HK-2 (cell line): ENCODE results near the gene IKZF3.

Experiments
- DNase-seq: peaks from one replicate; pipeline ENCODE4 v3.0.0-alpha.2; 2018; ENCODE audit not compliant: unreplicated experiment

IKZF3 gene

GRCh38 chr17:39816272-39816671 lies 47.8 kb downstream of the IKZF3 start:
- DNase-seq = no peak

DNA sequence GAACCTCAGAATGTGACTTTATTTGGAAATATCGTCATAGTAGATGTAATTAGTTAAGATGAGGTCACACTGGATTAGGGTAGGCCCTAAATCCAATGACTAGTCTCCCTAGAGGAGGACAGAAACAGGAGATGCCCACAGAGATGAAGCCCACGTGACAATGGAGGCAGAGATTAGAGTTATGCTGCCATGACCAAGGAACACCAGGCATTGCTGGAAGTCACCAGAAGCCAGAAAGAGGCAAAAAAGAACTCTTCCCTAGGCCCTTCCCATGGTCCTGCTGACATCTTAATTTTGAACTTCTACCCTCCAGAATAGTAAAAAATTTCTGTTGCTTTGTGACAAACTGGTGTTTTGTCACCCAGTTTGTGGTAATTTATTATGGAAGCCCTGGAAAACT lies 49.6 kb downstream of the IKZF3 start:
- DNase-seq = no peak

GRCh38 chr17:39813631-39814030 lies 50.5 kb downstream of the IKZF3 start:
- no peak for DNase-seq

GRCh38 chr17:39812466-39812865 lies 51.6 kb downstream of the IKZF3 start:
- DNase-seq = no peak

DNA sequence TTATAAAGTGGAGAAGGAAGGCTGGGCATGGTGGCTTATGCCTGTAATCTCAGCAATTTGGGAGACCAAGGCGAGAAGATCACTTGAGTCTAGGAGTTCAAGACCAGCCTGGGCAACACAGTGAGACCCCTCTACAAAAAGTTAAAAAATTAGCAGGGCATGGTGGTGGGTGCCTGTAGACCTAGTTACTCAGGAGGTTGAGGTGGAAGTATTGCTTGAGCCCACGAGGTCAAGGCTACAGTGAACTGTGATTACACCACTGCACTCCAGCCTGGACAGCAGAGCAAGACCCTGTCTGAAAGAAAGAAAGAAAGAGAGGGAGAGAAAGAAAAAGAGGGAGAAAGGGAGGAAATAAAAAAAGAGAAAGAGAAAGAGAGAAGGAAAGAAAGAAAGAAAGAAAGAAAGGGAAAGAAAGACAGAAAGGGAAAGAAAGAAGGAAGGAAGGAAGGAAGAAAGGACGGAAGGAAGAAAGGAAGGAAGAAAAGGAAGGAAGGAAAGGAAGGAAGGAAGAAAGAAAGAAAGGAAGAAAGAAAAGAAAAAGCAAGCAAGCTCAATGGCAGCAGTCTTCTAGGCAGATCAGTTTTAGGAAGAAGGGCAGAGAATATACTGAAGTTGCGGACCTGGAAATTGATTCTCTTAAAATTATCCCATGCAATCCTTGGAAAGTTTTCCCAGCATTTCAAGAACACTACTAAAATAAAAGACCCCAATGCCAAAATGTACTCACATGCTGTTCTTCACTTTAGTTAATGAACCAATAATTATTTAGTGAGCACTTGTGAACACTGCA lies 53.0 kb downstream of the IKZF3 start:
- no peak for DNase-seq

DNA sequence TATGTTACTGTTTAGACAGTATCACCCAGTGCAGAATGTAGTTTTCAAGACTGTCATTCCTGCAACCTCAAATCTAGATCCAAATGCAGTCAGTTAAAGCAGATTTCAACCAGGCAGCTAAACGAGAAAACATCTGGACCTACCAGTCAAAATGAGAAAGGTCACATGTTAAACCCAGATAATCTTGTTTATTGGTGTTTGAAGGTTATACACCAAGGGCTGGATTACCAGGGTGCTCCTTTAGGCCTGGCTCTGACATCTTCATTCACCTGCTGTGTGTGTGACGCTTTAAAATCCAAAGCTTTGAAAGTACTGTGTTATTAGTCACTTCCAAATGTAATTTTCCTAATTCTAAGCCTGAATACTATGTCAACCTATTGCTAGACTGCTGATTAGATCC lies 54.9 kb downstream of the IKZF3 start:
- DNase-seq = no peak

DNA sequence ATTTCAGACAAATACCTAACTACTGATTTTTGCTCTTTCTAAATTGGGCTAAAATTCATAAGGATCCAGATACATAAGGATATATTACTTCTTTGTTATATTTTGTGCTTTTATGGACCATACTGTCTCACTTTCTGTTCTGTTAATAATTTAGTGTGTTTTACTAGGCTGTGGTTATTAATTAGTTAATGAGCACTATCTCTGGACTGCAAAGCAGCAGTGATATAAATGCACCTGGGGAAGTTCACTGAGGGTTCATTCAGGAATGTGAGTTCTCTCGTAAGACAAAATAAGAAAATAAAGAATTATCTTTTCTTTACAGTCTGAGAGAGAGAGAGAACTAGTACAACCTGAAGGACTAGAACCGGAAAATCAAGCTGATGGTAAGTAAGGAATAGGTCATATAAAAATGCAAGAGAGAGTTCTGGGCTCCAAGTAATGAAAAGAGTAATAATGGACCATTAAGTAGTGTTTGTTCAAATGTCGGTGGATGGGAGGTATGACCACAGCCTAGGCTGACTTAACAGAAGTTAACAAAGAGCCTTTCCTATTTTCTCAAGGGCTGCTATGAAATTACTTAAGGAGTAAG lies 55.6 kb downstream of the IKZF3 start:
- no peak for DNase-seq

GRCh38 chr17:39804839-39805238 lies 59.3 kb downstream of the IKZF3 start:
- DNase-seq = no peak

- DNase-seq = no peak
Measured at GRCh38 chr17:39801055-39801454, 63.1 kb downstream of the IKZF3 start.

DNA sequence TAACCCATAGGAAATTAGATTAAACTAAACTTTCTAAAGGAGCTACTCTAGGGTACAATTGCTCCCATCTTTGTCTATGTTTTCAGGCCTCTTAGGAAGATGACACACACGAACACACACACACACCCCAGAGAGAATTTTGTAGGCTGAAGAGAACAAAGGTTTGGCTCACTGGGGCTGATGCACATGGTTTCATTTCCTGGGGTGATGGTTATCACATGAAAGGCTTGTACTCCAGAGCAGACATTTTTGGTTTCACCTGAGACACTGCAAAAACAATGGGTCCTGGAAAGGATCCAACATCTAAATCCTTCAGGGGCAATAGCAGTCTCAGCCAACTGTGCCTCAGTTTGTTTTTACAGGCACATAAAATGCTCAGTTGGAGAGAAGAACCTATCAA lies 63.6 kb downstream of the IKZF3 start:
- no peak for DNase-seq

- no peak for DNase-seq
Measured at GRCh38 chr17:39799395-39799794, 64.7 kb downstream of the IKZF3 start.

GRCh38 chr17:39794249-39794970 lies 69.7 kb downstream of the IKZF3 start:
- DNase-seq = no peak

DNA sequence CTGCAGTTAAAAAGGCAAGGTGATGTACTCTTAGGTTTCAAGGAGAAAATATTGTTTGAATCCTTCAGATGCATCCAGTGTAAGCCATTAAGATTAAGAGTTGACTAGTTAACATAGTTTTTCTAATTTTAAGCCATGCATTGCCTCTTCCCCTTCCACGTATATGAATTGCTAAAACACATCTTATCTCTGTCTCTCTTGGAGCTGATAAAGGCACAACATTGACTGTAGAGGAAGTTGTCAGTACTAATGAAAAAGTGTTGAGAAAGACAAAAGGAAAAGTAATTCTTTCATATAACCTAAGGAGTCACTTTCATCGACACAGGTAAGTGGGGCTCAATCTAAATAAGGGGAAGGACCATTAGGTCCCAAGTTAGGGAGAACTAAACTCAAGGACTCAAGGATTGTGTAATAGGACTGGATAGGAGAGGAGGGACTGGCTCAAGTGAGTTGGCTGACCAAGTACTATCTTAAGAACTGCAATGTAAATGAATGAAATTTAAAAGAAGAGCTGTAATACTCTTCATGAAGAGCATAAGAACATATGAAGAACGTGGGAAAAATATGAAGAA lies 70.7 kb downstream of the IKZF3 start:
- no peak for DNase-seq

DNA sequence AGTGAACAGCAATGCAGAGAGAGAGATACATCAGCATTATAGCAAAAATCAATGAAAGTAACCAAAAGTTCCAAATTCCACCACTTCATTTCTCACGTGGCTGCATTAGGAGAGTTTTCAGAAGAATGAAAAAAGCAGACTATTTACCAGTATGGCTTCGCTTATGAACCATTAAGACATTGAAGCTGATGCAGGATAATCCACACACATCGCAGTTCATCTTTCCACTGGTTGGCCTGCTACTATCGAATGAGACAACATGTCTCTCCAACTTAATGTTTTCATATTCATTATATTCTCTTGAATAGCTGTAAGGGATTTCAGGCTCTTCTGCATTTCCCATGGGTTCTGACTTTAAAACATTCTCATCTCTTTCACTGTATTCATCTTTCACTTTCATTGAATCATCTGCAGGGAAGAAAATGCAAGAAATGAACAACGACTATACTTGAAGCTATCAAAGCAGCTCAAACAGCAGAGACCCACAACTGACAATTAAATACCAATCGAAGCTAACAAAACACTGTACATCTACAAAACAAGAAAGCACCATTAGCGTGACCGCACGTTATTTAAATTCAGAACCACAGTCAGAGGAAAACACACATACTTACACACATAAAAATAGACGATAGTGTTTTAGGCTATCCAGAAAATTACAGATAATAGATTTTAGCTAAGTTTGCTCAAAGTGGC lies 71.4 kb downstream of the IKZF3 start:
- DNase-seq = no peak

GRCh38 chr17:39791111-39791992 lies 72.8 kb downstream of the IKZF3 start:
- no peak for DNase-seq

GRCh38 chr17:39787743-39788484 lies 76.2 kb downstream of the IKZF3 start:
- DNase-seq = no peak

DNA sequence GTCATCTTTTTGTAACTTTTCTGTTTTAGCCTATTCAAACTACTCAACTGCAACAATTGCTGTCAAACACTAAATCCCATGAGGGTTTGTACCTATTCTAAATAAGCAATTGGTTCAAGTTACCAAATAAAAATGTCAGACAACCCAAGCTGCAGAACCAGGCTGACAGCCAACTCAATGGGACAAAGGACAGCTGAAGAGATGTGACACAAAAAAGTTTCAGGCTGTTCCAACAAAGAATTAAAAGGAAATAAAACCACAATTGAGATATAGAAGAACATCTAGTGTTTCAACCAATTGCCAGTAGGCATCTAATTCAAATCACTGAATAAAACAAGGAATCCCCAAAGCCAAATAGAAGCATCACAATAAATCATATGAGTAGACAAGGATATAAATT lies 77.1 kb downstream of the IKZF3 start:
- DNase-seq = no peak

DNA sequence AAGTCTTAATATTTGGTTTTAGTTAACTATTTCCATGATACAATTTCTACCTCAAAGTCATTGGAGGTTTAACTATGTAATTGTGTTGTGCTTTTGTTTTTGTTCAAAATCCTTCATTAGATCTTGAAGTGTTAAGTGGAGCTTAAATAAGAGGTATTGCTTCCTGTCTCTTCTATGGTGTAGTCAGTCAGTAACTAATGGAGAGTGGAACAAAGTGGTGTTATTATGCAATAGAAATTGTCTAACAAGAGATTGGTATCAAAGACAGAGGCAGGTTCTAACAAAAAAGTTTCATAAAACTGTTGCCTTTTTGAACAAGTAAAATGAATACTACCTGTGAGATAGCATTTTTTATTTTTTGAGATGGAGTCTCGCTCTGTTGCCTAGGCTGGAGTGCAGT lies 81.1 kb downstream of the IKZF3 start:
- DNase-seq = no peak

DNA sequence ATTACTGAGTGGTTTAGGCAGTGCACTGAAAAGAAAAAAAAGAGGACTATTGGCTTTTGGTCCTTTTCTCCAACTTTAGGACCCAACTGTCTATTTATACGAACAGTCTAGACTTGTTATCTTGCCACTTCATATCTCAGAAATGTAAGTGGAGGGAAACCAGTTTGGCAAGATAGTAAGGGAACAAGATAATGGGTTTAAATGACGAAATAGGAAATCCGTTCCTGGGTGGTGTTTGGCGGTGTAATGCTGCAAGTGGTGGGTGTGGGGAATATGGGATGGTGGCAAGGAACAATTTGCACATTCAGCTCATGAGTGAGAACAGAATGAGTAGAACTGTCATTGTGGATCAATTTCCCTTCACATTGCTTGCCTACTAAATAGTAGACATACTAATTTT lies 81.6 kb downstream of the IKZF3 start:
- no peak for DNase-seq

- no peak for DNase-seq
Measured at GRCh38 chr17:39781861-39782213, 82.3 kb downstream of the IKZF3 start.
